Neural cell (in vitro differentiated cells): Measurements from ENCODE around the gene PPP2R3A. TPM values are rescaled to one million over a fixed set of nuclear protein-coding genes. Genes with fewer than 3 reads are reported as not detected.

Source experiments
- H2AFZ ChIP-seq: fragments of 200-600, 300-800 bp; sonication (generic), shearing (Covaris generic); 2 replicates; pipeline ENCODE4 v1.6.0; 2014; ENCODE audit warnings: low read depth, mild to moderate bottlenecking, antibody characterized with exemption, low read length, moderate library complexity
- H3F3A ChIP-seq: fragments of 200-600 bp; shearing (Covaris generic); 2 replicates; pipeline ENCODE4 v1.6.1; 2016; ENCODE audit warnings: mild to moderate bottlenecking, moderate library complexity, mixed read lengths, antibody characterized with exemption, low read length; ENCODE audit not compliant: insufficient read depth, poor library complexity, severe bottlenecking
- H3K27ac ChIP-seq: fragments of 200-600, 300-800 bp; sonication (generic), shearing (Covaris generic); 2 replicates; pipeline ENCODE4 v1.5.1; 2014; ENCODE audit warnings: mild to moderate bottlenecking, low read length, moderate library complexity
- H3K27me3 ChIP-seq: fragments of 300-800, 200-600 bp; sonication (generic), shearing (Covaris generic); 2 replicates; pipeline ENCODE4 v1.6.0; 2014; ENCODE audit warnings: mild to moderate bottlenecking, low read depth, low read length, moderate library complexity; ENCODE audit not compliant: insufficient read depth
- H3K36me3 ChIP-seq: fragments of 300-800, 200-600 bp; sonication (generic), shearing (Covaris generic); 2 replicates; pipeline ENCODE4 v1.5.1; 2014; ENCODE audit warnings: mild to moderate bottlenecking, antibody characterized with exemption, low read length, moderate library complexity; ENCODE audit not compliant: insufficient read depth
- H3K4me2 ChIP-seq: fragments of 300-800, 200-600 bp; sonication (generic), shearing (Covaris generic); 2 replicates; pipeline ENCODE4 v1.6.0; 2014; ENCODE audit warnings: mild to moderate bottlenecking, low read length
- H3K4me3 ChIP-seq: fragments of 300-800, 200-600 bp; sonication (generic), shearing (Covaris generic); 2 replicates; pipeline ENCODE4 v1.5.1; 2014; ENCODE audit warnings: mild to moderate bottlenecking, low read length, moderate library complexity
- H3K79me2 ChIP-seq: fragments of 200-600 bp; shearing (Covaris generic); replicated peaks from 2 replicates; pipeline ENCODE4 v1.6.0; 2014; ENCODE audit warnings: mild to moderate bottlenecking, low read length, moderate library complexity; ENCODE audit not compliant: insufficient read depth
- H3K9ac ChIP-seq: fragments of 300-800, 200-600 bp; sonication (generic), shearing (Covaris generic); 2 replicates; pipeline ENCODE4 v1.6.1; 2016; ENCODE audit warnings: mild to moderate bottlenecking, low read length, mixed read lengths
- H3K9me2 ChIP-seq: fragments of 200-600 bp; shearing (Covaris generic); 2 replicates; pipeline ENCODE4 v1.6.1; 2016; ENCODE audit warnings: mild to moderate bottlenecking, low read length, mixed read lengths; ENCODE audit not compliant: insufficient read depth
- H3K9me3 ChIP-seq: fragments of 200-600, 300-800 bp; sonication (generic), shearing (Covaris generic); 2 replicates; pipeline ENCODE4 v1.6.1; 2016; ENCODE audit warnings: mild to moderate bottlenecking, mixed run types, low read length, moderate library complexity, mixed read lengths
- H4K20me1 ChIP-seq: fragments of 200-600 bp; shearing (Covaris generic); 2 replicates; pipeline ENCODE4 v1.6.1; 2016; ENCODE audit warnings: mild to moderate bottlenecking, mixed run types; ENCODE audit not compliant: insufficient read depth
- CTCF ChIP-seq: fragments of 450-650 bp; IDR thresholded peaks from 2 replicates; pipeline ENCODE4 v1.5.1; 2014; ENCODE audit warnings: antibody characterized with exemption, mild to moderate bottlenecking, moderate library complexity; ENCODE audit not compliant: poor library complexity, severe bottlenecking
- EP300 ChIP-seq: fragments of 450-650 bp; conservative IDR thresholded peaks from 2 replicates; pipeline ENCODE4 v1.6.1; 2014; ENCODE audit warnings: antibody characterized with exemption, mild to moderate bottlenecking, moderate library complexity; ENCODE audit not compliant: poor library complexity, severe bottlenecking
- EZH2 ChIP-seq: fragments of 200-600, 300-800 bp; shearing (Covaris generic), sonication (generic); IDR thresholded peaks from 2 replicates; pipeline ENCODE4 v1.6.1; 2014; ENCODE audit warnings: antibody characterized with exemption, low read length, borderline replicate concordance, mild to moderate bottlenecking; ENCODE audit not compliant: insufficient read depth, poor library complexity, severe bottlenecking
- MXI1 ChIP-seq: fragments of 450-650 bp; conservative IDR thresholded peaks from 2 replicates; pipeline ENCODE4 v1.6.1; 2014; ENCODE audit warnings: antibody characterized with exemption, mild to moderate bottlenecking; ENCODE audit not compliant: poor library complexity, severe bottlenecking
- POLR2AphosphoS5 ChIP-seq: IDR thresholded peaks from 2 replicates; pipeline ENCODE4 v1.6.1; 2012
- RAD21 ChIP-seq: fragments of 450-650 bp; conservative IDR thresholded peaks from 2 replicates; pipeline ENCODE4 v1.6.1; 2014; ENCODE audit warnings: antibody characterized with exemption, mild to moderate bottlenecking, moderate library complexity
- REST ChIP-seq: IDR thresholded peaks from 2 replicates; pipeline ENCODE4 v1.6.1; 2012; ENCODE audit warnings: borderline replicate concordance
- SMC3 ChIP-seq: fragments of 450-650 bp; conservative IDR thresholded peaks from 2 replicates; pipeline ENCODE4 v1.6.1; 2014; ENCODE audit warnings: antibody characterized with exemption, mild to moderate bottlenecking, moderate library complexity; ENCODE audit not compliant: poor library complexity
- TAF1 ChIP-seq: IDR thresholded peaks from 2 replicates; pipeline ENCODE4 v1.6.1; 2012; ENCODE audit warnings: low read depth
- polyA plus RNA-seq: library from polyadenylated mRNA; depleted of rRNA; stranded (reverse); fragments of >200 nt; gene quantifications from 2 replicates; pipeline ENCODE4 v1.2.3, GENCODE V29; 2014

PPP2R3A gene
- polyA plus RNA-seq, 1 donor from 2014 or later, result 17.9 TPM

GRCh38 chr3:136038668-136039067 lies 73.1 kb downstream of the PPP2R3A start:
- Histone ChIP-seq H3K4me3 (no peak overlapping the region), H2AFZ (no peak overlapping the region), H3K36me3 (no peaks in the 10 kb centered on the region), H3K27ac (no peak overlapping the region), H3K9ac (no peak overlapping the region), H3K9me3 (no peaks in the 10 kb centered on the region), H3K9me2 (no peaks in the 10 kb centered on the region), H3K27me3 (no peaks in the 10 kb centered on the region), H3K4me2 (no peak overlapping the region), H3K79me2 (no peaks in the 10 kb centered on the region), H4K20me1 (no peaks in the 10 kb centered on the region), H3F3A (no peaks in the 10 kb centered on the region)
- TF ChIP-seq REST (no peak), RAD21 (no peak), CTCF (no peak), EP300 (no peak), POLR2AphosphoS5 (no peak), TAF1 (no peak), EZH2 (no peak), SMC3 (no peak), MXI1 (no peak)

- H3K36me3 ChIP-seq, result no peaks in the 10 kb centered on the region
- H3K4me2 ChIP-seq, result no peak overlapping the region
- no peak for TF ChIP-seq REST
- no peak for TF ChIP-seq EP300
- TF ChIP-seq CTCF, result peak; percentile 76
- no peak for TF ChIP-seq TAF1
- TF ChIP-seq RAD21, result peak; percentile 76
- no peak for TF ChIP-seq MXI1
- no peak for TF ChIP-seq POLR2AphosphoS5
- no peak for TF ChIP-seq EZH2
- TF ChIP-seq SMC3, result peak; percentile 74
- no peaks in the 10 kb centered on the region for H4K20me1 ChIP-seq
- H3K27me3 ChIP-seq, result no peaks in the 10 kb centered on the region
- no peak overlapping the region for H3K4me3 ChIP-seq
- no peak overlapping the region for H3K27ac ChIP-seq
- no peak overlapping the region for H3K9ac ChIP-seq
- H3K9me3 ChIP-seq, result no peaks in the 10 kb centered on the region
- no peak overlapping the region for H2AFZ ChIP-seq
- no peaks in the 10 kb centered on the region for H3K79me2 ChIP-seq
- no peaks in the 10 kb centered on the region for H3K9me2 ChIP-seq
- no peaks in the 10 kb centered on the region for H3F3A ChIP-seq
These were observed 77.2 kb downstream of the PPP2R3A start for GRCh38 chr3:136042608-136043221.
